IMR-90 (cell line): Measurements from ENCODE around the gene GPC6. TPM values are rescaled to one million over a fixed set of nuclear protein-coding genes. Genes with fewer than 3 reads are reported as not detected.

ENCODE experiments used
- ATAC-seq: fragments of 200-7000 bp; cut with Tn5 transposase; 2 replicates; pipeline ENCODE4 v1.9.1; 2020; ENCODE audit warnings: low read depth, mild to moderate bottlenecking, moderate library complexity
- BruUV-seq: library from RNA; stranded (reverse); fragments of 400-500 nt; replicated peaks from 2 replicates; lab custom pipeline; 2021; lab: Mats Ljungman, UMichigan
- CTCF ChIA-PET: fragments of 300-600 bp; formaldehyde crosslinking; extraction: SDS; loops from one replicate; lab custom pipeline; 2021; ENCODE audit warnings: antibody characterized with exemption; lab: Yijun Ruan, JAX
- POLR2A ChIA-PET: fragments of 300-600 bp; sonication (Branson Sonifier 250); formaldehyde crosslinking; loops from one replicate; lab custom pipeline; 2022; ENCODE audit warnings: antibody characterized with exemption; ENCODE audit not compliant: unreplicated experiment; lab: Charles Lee
- DNase-seq: peaks from one replicate; pipeline ENCODE4 v3.0.0; 2013
- H2AFZ ChIP-seq: replicated peaks from 2 replicates; pipeline ENCODE3; 2013; ENCODE audit warnings: low read length, mild to moderate bottlenecking; ENCODE audit not compliant: poor library complexity
- H2AK5ac ChIP-seq: 2 replicates; pipeline ENCODE4 v1.6.1; 2013; ENCODE audit warnings: low read depth, low read length, inconsistent platforms
- H2AK9ac ChIP-seq: replicated peaks from 2 replicates; pipeline ENCODE3; 2013; ENCODE audit warnings: mild to moderate bottlenecking, low read depth, low read length, moderate library complexity; ENCODE audit not compliant: poor library complexity
- H2BK120ac ChIP-seq: 2 replicates; pipeline ENCODE4 v1.6.1; 2013; ENCODE audit warnings: low read depth, low read length, inconsistent platforms
- H2BK15ac ChIP-seq: 3 replicates; pipeline ENCODE4 v1.6.1; 2013; ENCODE audit warnings: low read depth, low read length, inconsistent platforms
- H2BK20ac ChIP-seq: 2 replicates; pipeline ENCODE4 v1.6.1; 2013; ENCODE audit warnings: low read depth, mild to moderate bottlenecking, inconsistent platforms, low read length, moderate library complexity
- H2BK5ac ChIP-seq: 2 replicates; pipeline ENCODE4 v1.6.1; 2013; ENCODE audit warnings: mild to moderate bottlenecking, low read depth, low read length, inconsistent platforms; ENCODE audit not compliant: poor library complexity, severe bottlenecking
- H3K14ac ChIP-seq: replicated peaks from 2 replicates; pipeline ENCODE4 v1.6.1; 2013; ENCODE audit warnings: low read depth, low read length, inconsistent platforms
- H3K18ac ChIP-seq: 2 replicates; pipeline ENCODE4 v1.6.1; 2013; ENCODE audit warnings: low read depth, low read length, control low read depth
- H3K23ac ChIP-seq: 2 replicates; pipeline ENCODE4 v1.6.1; 2013; ENCODE audit warnings: low read depth, low read length, inconsistent platforms
- H3K27ac ChIP-seq: 2 replicates; pipeline ENCODE4 v1.5.1; 2013; ENCODE audit warnings: mild to moderate bottlenecking, control low read depth, low read length; ENCODE audit not compliant: insufficient read depth
- H3K27me3 ChIP-seq: 2 replicates; pipeline ENCODE4 v1.6.1; 2013; ENCODE audit warnings: low read length; ENCODE audit not compliant: control insufficient read depth, insufficient read depth
- H3K36me3 ChIP-seq: 2 replicates; pipeline ENCODE4 v1.6.1; 2013; ENCODE audit warnings: low read length, mixed read lengths; ENCODE audit not compliant: control insufficient read depth, insufficient read depth
- H3K4ac ChIP-seq: 2 replicates; pipeline ENCODE4 v1.6.1; 2013; ENCODE audit warnings: low read depth, low read length, inconsistent platforms
- H3K4me1 ChIP-seq: 2 replicates; pipeline ENCODE4 v1.6.1; 2013; ENCODE audit warnings: low read length, mixed read lengths; ENCODE audit not compliant: control insufficient read depth, insufficient read depth
- H3K4me2 ChIP-seq: 2 replicates; pipeline ENCODE4 v1.6.1; 2013; ENCODE audit warnings: low read depth, mild to moderate bottlenecking, control low read depth, low read length, moderate library complexity
- H3K4me3 ChIP-seq: 2 replicates; pipeline ENCODE4 v1.5.1; 2013; ENCODE audit warnings: low read depth, mild to moderate bottlenecking, control low read depth, low read length, moderate library complexity; ENCODE audit not compliant: insufficient read depth
- H3K56ac ChIP-seq: 2 replicates; pipeline ENCODE4 v1.6.1; 2013; ENCODE audit warnings: low read length, inconsistent platforms; ENCODE audit not compliant: insufficient read depth; ENCODE audit errors: extremely low read depth
- H3K79me1 ChIP-seq, 2 experiments: 2 replicates each; pipeline ENCODE4 v1.6.1; 2013; ENCODE audit warnings: low read length in 2 of 2, inconsistent platforms in 1 of 2, low read depth in 1 of 2
- H3K9ac ChIP-seq: 2 replicates; pipeline ENCODE4 v1.6.1; 2013; ENCODE audit warnings: low read depth, low read length, control low read depth
- H3K9me1 ChIP-seq: 2 replicates; pipeline ENCODE4 v1.6.1; 2013; ENCODE audit warnings: low read length, inconsistent platforms; ENCODE audit not compliant: insufficient read depth
- H3K9me3 ChIP-seq: 2 replicates; pipeline ENCODE4 v1.6.1; 2013; ENCODE audit warnings: low read length; ENCODE audit not compliant: control insufficient read depth, insufficient read depth
- H4K20me1 ChIP-seq: 2 replicates; pipeline ENCODE4 v1.6.1; 2013; ENCODE audit warnings: low read length, inconsistent platforms; ENCODE audit not compliant: insufficient read depth
- H4K5ac ChIP-seq: 2 replicates; pipeline ENCODE4 v1.6.1; 2013; ENCODE audit warnings: mild to moderate bottlenecking, low read depth, low read length, control low read depth
- H4K8ac ChIP-seq, 2 experiments: 2 replicates each; pipeline ENCODE4 v1.6.1; 2013; ENCODE audit warnings: low read depth in 2 of 2, low read length in 2 of 2, control low read depth in 1 of 2, inconsistent platforms in 1 of 2
- H4K91ac ChIP-seq: 2 replicates; pipeline ENCODE4 v1.6.1; 2013; ENCODE audit warnings: low read depth, low read length, inconsistent platforms; ENCODE audit not compliant: insufficient read depth
- BHLHE40 ChIP-seq: fragments of 150-350 bp; IDR thresholded peaks from 2 replicates; pipeline ENCODE4 v1.6.1; 2016; ENCODE audit warnings: mild to moderate bottlenecking, low read depth, low read length
- CEBPB ChIP-seq: IDR thresholded peaks from 2 replicates; pipeline ENCODE4 v1.6.1; 2012; ENCODE audit warnings: low read depth, low read length, improper control_type of control experiment
- CHD1 ChIP-seq: IDR thresholded peaks from 2 replicates; pipeline ENCODE4 v1.6.1; 2012; ENCODE audit warnings: low read depth, low read length, improper control_type of control experiment
- CTCF ChIP-seq: conservative IDR thresholded peaks from 2 replicates; pipeline ENCODE4 v1.5.1; 2012; ENCODE audit warnings: mild to moderate bottlenecking, low read depth, low read length, improper control_type of control experiment
- ELK1 ChIP-seq: fragments of 150-350 bp; IDR thresholded peaks from 2 replicates; pipeline ENCODE4 v1.6.1; 2016; ENCODE audit warnings: low read depth, mild to moderate bottlenecking, low read length, moderate library complexity, borderline replicate concordance
- FOS ChIP-seq: fragments of 150-350 bp; IDR thresholded peaks from 2 replicates; pipeline ENCODE4 v1.6.1; 2016; ENCODE audit warnings: low read depth, low read length
- MAFK ChIP-seq: IDR thresholded peaks from 2 replicates; pipeline ENCODE4 v1.6.1; 2012; ENCODE audit warnings: low read depth, low read length, improper control_type of control experiment
- MAZ ChIP-seq: IDR thresholded peaks from 2 replicates; pipeline ENCODE4 v1.6.1; 2012; ENCODE audit warnings: low read depth, mild to moderate bottlenecking, low read length, improper control_type of control experiment, moderate library complexity, borderline replicate concordance
- MXI1 ChIP-seq: IDR thresholded peaks from 2 replicates; pipeline ENCODE4 v1.6.1; 2012; ENCODE audit warnings: low read depth, mild to moderate bottlenecking, low read length, moderate library complexity, borderline replicate concordance
- NFE2L2 ChIP-seq: fragments of 150-350 bp; IDR thresholded peaks from 2 replicates; pipeline ENCODE4 v1.6.1; 2016; ENCODE audit warnings: low read depth, mild to moderate bottlenecking, low read length
- POLR2A ChIP-seq: IDR thresholded peaks from 2 replicates; pipeline ENCODE4 v1.6.1; 2012; ENCODE audit warnings: mild to moderate bottlenecking, low read depth, low read length
- RAD21 ChIP-seq: IDR thresholded peaks from 2 replicates; pipeline ENCODE4 v1.6.1; 2012; ENCODE audit warnings: low read length, improper control_type of control experiment
- RCOR1 ChIP-seq: IDR thresholded peaks from 2 replicates; pipeline ENCODE4 v1.6.1; 2012; ENCODE audit warnings: mild to moderate bottlenecking, low read length, improper control_type of control experiment; ENCODE audit not compliant: insufficient replicate concordance
- RFX5 ChIP-seq: IDR thresholded peaks from 2 replicates; pipeline ENCODE4 v1.8.0; 2012; ENCODE audit warnings: low read depth, mild to moderate bottlenecking, low read length, moderate library complexity
- SMC3 ChIP-seq: fragments of 150-350 bp; IDR thresholded peaks from 2 replicates; pipeline ENCODE4 v1.6.1; 2016; ENCODE audit warnings: low read depth, mild to moderate bottlenecking, antibody characterized with exemption, low read length, moderate library complexity
- WGBS, 2 experiments: methylation state at CpG; one replicate each; pipeline versions ENCODE4 v1.1.5 to v1.1.7; 2013; ENCODE audit warnings: missing lambda C conversion rate in 2 of 2; ENCODE audit not compliant: insufficient read length in 1 of 2; ENCODE audit errors: extremely low coverage in 2 of 2; 5-methylcytosine and 5-hydroxymethylcytosine counted together
- dilution Hi-C: fragments of 300-500 bp; cut with HindIII; formaldehyde crosslinking; loops from one replicate; pipeline ENCODE4 v1.14.3; 2018; ENCODE audit warnings: low sequenced_read_pairs; ENCODE audit not compliant: unreplicated experiment
- in situ Hi-C: fragments of 300-500 bp; cut with MboI; formaldehyde crosslinking; loops from 3 replicates; pipeline ENCODE4 v1.14.3; 2019; ENCODE audit warnings: low sequenced_read_pairs, inconsistent platforms, mixed read lengths
- intact Hi-C: fragments of 100-400 bp; cut with micrococcal nuclease; formaldehyde crosslinking; loops from 2 replicates; pipeline ENCODE4 v1.10.0; 2022
- polyA plus RNA-seq, 3 experiments: library from polyadenylated mRNA; depleted of rRNA; stranded (reverse); fragments of >200 nt; gene quantifications; 2 replicates each; pipeline ENCODE4 v1.2.3, GENCODE V29; 2012; ENCODE audit warnings: low replicate concordance in 1 of 3
- total RNA-seq: library from RNA; depleted of rRNA; stranded (reverse); fragments of >200 nt; gene quantifications from 2 replicates; pipeline ENCODE4 v1.2.3, GENCODE V29; 2012

Gene GPC6
- total and polyA plus RNA-seq, 2 of the 4 experiments (the other 2 are of a cell fraction), result 14.9 to 39.4 TPM

DNA sequence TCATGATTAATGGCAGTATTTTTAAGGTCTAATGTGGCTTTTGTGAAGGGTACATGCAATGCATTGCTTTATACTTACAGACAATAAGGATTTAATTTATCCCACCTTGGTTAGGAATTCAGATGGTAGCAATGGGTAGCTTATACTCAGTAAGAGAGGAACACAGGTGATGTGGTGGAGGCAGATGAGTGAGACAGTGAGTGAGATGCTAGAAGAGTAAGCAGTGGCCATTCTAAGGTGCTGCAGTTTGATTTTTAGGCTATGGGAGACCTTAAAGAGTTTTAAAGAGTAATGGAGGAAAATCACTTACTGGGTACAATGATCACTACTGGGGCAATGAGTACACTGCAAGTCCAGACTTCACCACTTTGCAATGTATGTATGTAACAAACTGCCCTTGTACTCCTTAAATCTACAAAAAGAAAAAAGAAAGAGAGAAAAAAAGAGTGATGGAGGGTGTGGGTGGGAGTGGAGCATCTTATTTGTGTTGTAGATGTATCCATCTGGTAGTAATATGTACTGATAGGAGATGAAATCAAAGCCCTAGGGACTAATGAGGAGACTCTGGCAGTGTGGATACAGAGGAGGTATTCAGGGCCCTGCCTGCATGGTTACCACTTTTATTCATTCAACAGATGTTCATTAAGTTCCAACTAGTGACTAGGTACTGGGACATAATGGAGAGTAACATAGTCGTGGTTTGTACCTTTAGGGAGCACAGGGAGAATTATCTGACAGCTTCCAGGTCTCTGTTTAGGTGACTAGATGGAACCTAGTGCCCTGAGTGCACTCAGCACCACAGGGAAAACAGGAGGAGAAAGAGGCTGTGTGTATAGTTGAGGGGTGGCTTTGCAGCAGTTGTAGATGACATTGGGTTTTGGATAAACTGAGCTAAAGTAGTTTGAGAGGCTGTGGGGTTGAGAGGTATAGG lies 99.0 kb downstream of the GPC6 start:
- no peak overlapping the region for H2BK15ac ChIP-seq
- H2BK120ac ChIP-seq, result no peak overlapping the region
- H4K5ac ChIP-seq, result no peak overlapping the region
- 89% methylated on average over 1 of the region's 1 CpG; no CpG with 5 or more reads in 1 of the 2 experiments for WGBS, 2 experiments
- no peak overlapping the region for H3K27ac ChIP-seq
- H3K4ac ChIP-seq, result no peak overlapping the region
- H3K79me1 ChIP-seq, result peaks cover 0 to 4% of the 10 kb centered on the region in 2 experiments; a peak in 3 of 4 replicates
- dilution Hi-C loops (no loop called here), in situ Hi-C loops (no loop called here), intact Hi-C loops (no loop called here)
- BruUV-seq, result no TSS peak
- peaks cover 2% of the 10 kb centered on the region; the same call in 1 of the 2 replicates for H3K4me1 ChIP-seq
- no peaks in the 10 kb centered on the region for H3K9me3 ChIP-seq
- H3K23ac ChIP-seq, result no peak overlapping the region
- ChIA-PET POLR2A (no interaction called here), CTCF (interaction anchor here (0.6 kb wide), 1 partner anchor 94 kb away, joined by 4 read pairs; no protein-coding TSS in a partner anchor)
- H3K9ac ChIP-seq, result no peak overlapping the region
- H3K36me3 ChIP-seq, result no peaks in the 10 kb centered on the region
- H2BK20ac ChIP-seq, result no peak overlapping the region
- no peak for TF ChIP-seq RCOR1
- no peak for TF ChIP-seq ELK1
- no peak for TF ChIP-seq NFE2L2
- TF ChIP-seq RAD21, result no peak
- no peak for TF ChIP-seq MXI1
- TF ChIP-seq CTCF, result no peak
- TF ChIP-seq FOS, result no peak
- no peak for TF ChIP-seq CEBPB
- TF ChIP-seq BHLHE40, result no peak
- no peak for TF ChIP-seq SMC3
- TF ChIP-seq MAFK, result no peak
- no peak for TF ChIP-seq MAZ
- no peak for TF ChIP-seq POLR2A
- TF ChIP-seq CHD1, result no peak
- no peak for TF ChIP-seq RFX5
- ATAC-seq (no peak), DNase-seq (no peak)
- no peaks in the 10 kb centered on the region for H3K27me3 ChIP-seq
- H3K4me3 ChIP-seq, result no peak overlapping the region
- no peak overlapping the region for H4K8ac ChIP-seq
- H2AFZ ChIP-seq, result no peak overlapping the region
- no peak overlapping the region for H3K18ac ChIP-seq
- H3K4me2 ChIP-seq, result no peak overlapping the region
- no peak overlapping the region for H3K14ac ChIP-seq
- no peak overlapping the region for H3K56ac ChIP-seq
- no peaks in the 10 kb centered on the region for H4K20me1 ChIP-seq
- no peak overlapping the region for H4K91ac ChIP-seq
- H2BK5ac ChIP-seq, result no peak overlapping the region
- no peak overlapping the region for H2AK5ac ChIP-seq
- H2AK9ac ChIP-seq, result no peak overlapping the region
- H3K9me1 ChIP-seq, result no peaks in the 10 kb centered on the region
